Right lobe of liver (tissue), 6 donors: ENCODE results near the gene MARCHF7. TPM values are rescaled to one million over a fixed set of nuclear protein-coding genes. Genes with fewer than 3 reads are reported as not detected.

Experiments
- ATAC-seq, 4 donors: fragments of 200-7000 bp; cut with Tn5 transposase; one replicate each; pipeline ENCODE4 v1.9.1; 2020; ENCODE audit warnings: mild to moderate bottlenecking in 4 of 4, moderate library complexity in 4 of 4
- DNase-seq, 3 donors: peaks; one replicate each; pipeline ENCODE4 v3.0.0-alpha.2; 2020
- H3K27ac ChIP-seq, 3 donors: fragments of 200-600 bp; one replicate each; pipeline ENCODE4 v1.8.0; 2022
- H3K27me3 ChIP-seq, 2 donors: fragments of 200-600 bp; one replicate each; pipeline ENCODE4 v1.8.0; 2022
- H3K36me3 ChIP-seq, 4 donors: fragments of 200-600 bp; sonication (generic) in 1 of 4; one replicate each; pipeline versions ENCODE4 v1.5.1 to v1.8.0; 2017 to 2022; ENCODE audit warnings: control low read depth in 1 of 4
- H3K4me1 ChIP-seq, 4 donors: fragments of 200-600 bp; sonication (generic) in 1 of 4; one replicate each; pipeline versions ENCODE4 v1.5.1 to v1.8.0; 2017 to 2022; ENCODE audit warnings: control low read depth in 1 of 4
- H3K4me3 ChIP-seq, 3 donors: fragments of 200-600 bp; one replicate each; pipeline ENCODE4 v1.8.0; 2022
- H3K9me3 ChIP-seq, 4 donors: fragments of 200-600 bp; sonication (generic) in 1 of 4; one replicate each; pipeline versions ENCODE4 v1.5.1 to v1.8.0; 2017 to 2022; ENCODE audit warnings: control low read depth in 1 of 4
- CTCF ChIP-seq, 4 donors: fragments of 200-600 bp in 3 of 4; fragments of 450-650 bp in 1 of 4; IDR thresholded peaks; one replicate each; pipeline versions ENCODE4 v1.5.1 to v1.8.0; 2016 to 2022; ENCODE audit warnings: antibody characterized with exemption in 4 of 4, mild to moderate bottlenecking in 2 of 4
- POLR2A ChIP-seq: fragments of 450-650 bp; IDR thresholded peaks from one replicate; pipeline ENCODE4 v1.6.1; 2017; ENCODE audit warnings: antibody characterized with exemption, mild to moderate bottlenecking
- WGBS: methylation state at CpG from one replicate; pipeline ENCODE4 v1.1.6; 2018; ENCODE audit warnings: low coverage, low lambda C conversion rate; ENCODE audit not compliant: insufficient coverage; ENCODE audit errors: missing lambda C conversion rate; 5-methylcytosine and 5-hydroxymethylcytosine counted together
- intact Hi-C, 2 donors: fragments of 100-400 bp; cut with DNase I; formaldehyde crosslinking; loops; one replicate each; pipeline versions ENCODE4 v1.11.2 to v1.14.1; 2022
- total RNA-seq, 6 experiments: library from RNA; depleted of rRNA in 2 of 6; stranded (reverse); fragments of >200 nt in 2 of 6; fragmentation: NEBNext Ultra II Directional in 3 of 6; extraction: Animal tissue kit (Norgen Biotek cat#: 25700) in 3 of 6; gene quantifications; one replicate each; pipeline versions ENCODE4 v1.1.0 to v1.2.4, GENCODE V29; 2016 to 2023
- donor health status: DM: no; HTN: yes; CAD: no.
- donor health status: DM: no; HTN: no; CAD: no.
- donor health status: DM: no; HTN: no; CAD: no.
- donor health status: DM: no; HTN: yes; CAD: no.
- donor health status: DM: no; HTN: yes; CAD: no.

MARCHF7 gene
- total RNA-seq, 6 experiments from 2014 or later = 20.1 to 41.2 (median 29.8) TPM

DNA sequence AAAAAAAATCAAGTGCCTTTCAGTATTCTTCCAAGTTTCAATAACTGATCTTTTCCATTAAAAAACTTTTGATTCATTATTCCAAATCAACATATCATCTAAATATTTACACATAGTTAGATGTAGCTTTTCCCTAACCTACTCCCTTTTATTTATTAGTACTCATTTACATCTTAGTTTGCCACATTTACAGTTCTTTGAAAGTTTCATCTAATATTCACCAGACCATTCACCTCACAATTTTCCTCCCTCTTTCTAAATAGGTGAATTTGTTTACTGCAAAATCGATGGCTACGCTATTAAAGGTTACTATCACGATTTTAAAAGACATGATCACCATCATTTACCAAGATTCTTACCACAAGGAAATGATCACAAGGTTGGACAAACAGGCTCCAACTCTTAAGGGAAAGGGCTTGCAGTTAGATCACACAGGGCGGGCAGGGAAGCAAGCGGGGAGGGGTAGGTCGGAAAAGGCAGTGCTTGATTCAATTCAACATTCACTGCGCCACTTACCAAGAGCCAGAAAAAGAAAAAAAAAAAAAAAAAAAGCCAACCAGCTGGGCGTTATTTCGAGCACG, 654 bp upstream of the MARCHF7 start:
- Histone ChIP-seq H3K9me3 (no peaks in the 10 kb centered on the region), H3K36me3 (peaks cover 0 to 13% (median 3%) of the 10 kb centered on the region in 4 donors), H3K27ac (peak overlapping the region; percentile 91 to 98 (median 97)), H3K4me1 (peaks cover 0 to 22% (median 7%) of the 10 kb centered on the region in 4 donors), H3K4me3 (peak overlapping the region; percentile 73 to 93 (median 90)), H3K27me3 (no peaks in the 10 kb centered on the region)
- TF ChIP-seq CTCF (IDR thresholded peaks at IDR 0.05) (no peak), POLR2A (no peak)
- no peak for ATAC-seq
- intact Hi-C loops = loop anchor here in 1 of 2 donors (10.0 kb wide), 1 partner anchor 97 kb away; the partner anchor contains the start of gene BAZ2B
- WGBS = under 1% methylated on average over 9 of the region's 10 CpGs
- DNase-seq = no peak

DNA sequence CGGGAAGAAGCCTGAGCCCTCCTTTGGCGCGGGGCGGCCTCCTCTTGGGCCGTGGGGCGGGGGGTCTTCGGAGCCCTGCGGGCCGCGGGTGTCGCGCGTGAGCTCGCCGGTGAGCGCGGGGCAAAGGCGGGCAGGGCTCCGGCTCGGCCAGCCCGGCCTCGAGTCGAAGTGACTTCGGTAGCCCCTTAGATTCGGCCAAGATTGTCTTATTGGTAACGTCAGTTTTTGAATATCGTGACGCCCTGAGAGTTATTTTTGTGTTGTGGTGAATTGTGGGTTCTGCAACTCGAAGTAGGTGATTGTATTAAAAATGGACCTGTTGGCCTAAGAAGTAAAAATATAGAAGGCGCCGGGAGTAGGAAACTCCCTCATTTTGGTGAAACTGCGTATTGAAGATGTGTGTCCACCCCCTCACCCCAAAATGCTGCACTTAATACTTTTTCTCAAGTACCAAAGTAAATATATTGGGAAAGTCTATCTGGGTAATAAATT, 669 bp downstream of the MARCHF7 start:
- Histone ChIP-seq H3K4me1 (peaks cover 0 to 33% (median 12%) of the 10 kb centered on the region in 4 donors), H3K27ac (peak overlapping the region; percentile 91 to 98 (median 97)), H3K4me3 (peak overlapping the region; percentile 73 to 93 (median 90)), H3K27me3 (no peaks in the 10 kb centered on the region), H3K9me3 (no peaks in the 10 kb centered on the region), H3K36me3 (peaks cover 0 to 17% (median 3%) of the 10 kb centered on the region in 4 donors)
- under 1% methylated on average over 14 of the region's 32 CpGs for WGBS
- no peak for DNase-seq
- no peak for TF ChIP-seq CTCF (IDR thresholded peaks at IDR 0.05)
- TF ChIP-seq POLR2A = no peak
- ATAC-seq = peak; percentile 9 to 24 (median 19)
- intact Hi-C loops = loop anchor here in 1 of 2 donors (10.0 kb wide), 1 partner anchor 98 kb away; the partner anchor contains the start of gene BAZ2B

DNA sequence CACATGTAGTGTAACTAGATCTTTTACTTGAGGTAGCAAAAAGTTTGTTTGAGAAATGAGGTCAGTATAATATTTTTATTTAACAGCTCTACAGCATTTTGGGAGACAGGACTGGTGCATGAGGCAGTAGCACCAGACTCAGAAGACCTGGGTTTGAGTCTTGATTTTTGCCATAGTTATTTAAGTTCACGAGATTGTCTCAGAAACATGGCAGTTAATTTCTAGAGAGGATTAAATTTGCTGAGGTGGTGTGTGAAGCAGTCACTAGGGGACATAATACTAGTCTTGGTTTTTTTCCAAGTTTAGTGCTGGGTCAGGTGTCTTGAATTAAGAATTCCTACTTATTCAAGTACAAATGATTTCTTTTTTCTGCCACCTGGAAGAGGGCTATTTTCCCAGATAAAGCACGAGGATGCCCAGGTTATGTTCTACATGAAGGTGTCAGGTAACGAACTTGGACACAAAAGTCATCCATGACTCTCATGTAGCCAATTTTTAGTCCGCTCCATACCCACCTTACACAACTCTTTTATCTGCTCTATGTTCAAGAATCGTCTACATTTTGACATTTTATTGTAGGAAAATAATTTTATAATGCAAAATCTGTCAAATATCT, 1.4 kb downstream of the MARCHF7 start:
- intact Hi-C loops = loop anchor here in 1 of 2 donors (10.0 kb wide), 1 partner anchor 99 kb away; the partner anchor contains the start of gene BAZ2B
- H3K36me3 ChIP-seq = peaks cover 0 to 17% (median 3%) of the 10 kb centered on the region in 4 donors
- H3K4me3 ChIP-seq = peak overlapping the region; percentile 73 to 93 (median 90)
- H3K9me3 ChIP-seq = no peaks in the 10 kb centered on the region
- TF ChIP-seq CTCF (IDR thresholded peaks at IDR 0.05) = no peak
- no peak for TF ChIP-seq POLR2A
- ATAC-seq (no peak), DNase-seq (no peak)
- H3K4me1 ChIP-seq = peaks cover 0 to 35% (median 12%) of the 10 kb centered on the region in 4 donors
- H3K27ac ChIP-seq = peak overlapping the region in 2 of 3 donors; percentile 97 to 98
- no peaks in the 10 kb centered on the region for H3K27me3 ChIP-seq
- 23% methylated on average over 5 of the region's 5 CpGs for WGBS

DNA sequence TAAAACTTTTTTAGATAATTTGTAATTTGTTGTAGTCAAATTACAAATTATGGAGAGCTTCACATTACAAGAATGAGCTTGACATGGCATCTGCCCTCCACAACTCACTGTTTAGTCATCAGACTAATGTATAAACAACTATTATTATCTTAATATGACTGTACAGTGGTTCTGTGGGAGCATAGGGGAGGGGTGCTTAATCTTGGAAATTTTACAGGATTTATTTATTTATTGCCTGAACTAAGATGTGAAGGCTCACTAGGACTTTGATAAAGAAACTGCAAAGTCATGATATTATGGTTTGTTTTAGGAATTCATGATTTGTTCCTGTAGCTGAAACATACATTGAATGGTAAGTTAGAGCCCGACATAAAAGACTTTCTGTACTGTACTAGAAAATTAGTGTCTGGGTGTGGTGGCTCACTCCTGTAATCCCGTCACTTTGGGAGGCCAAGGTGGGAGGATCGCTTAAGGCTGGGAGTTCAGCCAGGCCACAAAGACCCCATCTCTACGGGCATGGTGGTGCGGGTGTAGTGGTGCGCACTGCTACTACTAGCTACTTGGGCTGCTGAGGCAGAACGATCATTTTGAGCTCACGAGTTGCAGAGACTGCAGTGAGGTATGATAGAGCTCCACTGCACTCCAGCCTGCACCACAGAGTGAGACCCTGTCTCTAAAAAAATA, 2.1 kb downstream of the MARCHF7 start:
- Histone ChIP-seq H3K9me3 (no peaks in the 10 kb centered on the region), H3K4me3 (no peak overlapping the region), H3K4me1 (peaks cover 0 to 35% (median 12%) of the 10 kb centered on the region in 4 donors), H3K36me3 (peaks cover 0 to 20% (median 4%) of the 10 kb centered on the region in 4 donors), H3K27me3 (no peaks in the 10 kb centered on the region), H3K27ac (no peak overlapping the region)
- intact Hi-C loops = loop anchor here in 1 of 2 donors (10.0 kb wide), 1 partner anchor 100 kb away; the partner anchor contains the start of gene BAZ2B
- ATAC-seq (no peak), DNase-seq (no peak)
- 90% methylated on average over 6 of the region's 8 CpGs for WGBS
- TF ChIP-seq POLR2A (no peak), CTCF (IDR thresholded peaks at IDR 0.05) (no peak)
